OCI-M1 (cell line): ENCODE measurements around the gene IRF1.

Experiments
- DNase-seq: peaks from one replicate; lab custom pipeline; 2025; lab: John Stamatoyannopoulos, UW

The IRF1 gene

GRCh38 chr5:132461569-132462070 lies 29.0 kb downstream of the IRF1 start:
- DNase-seq, result no peak

DNA sequence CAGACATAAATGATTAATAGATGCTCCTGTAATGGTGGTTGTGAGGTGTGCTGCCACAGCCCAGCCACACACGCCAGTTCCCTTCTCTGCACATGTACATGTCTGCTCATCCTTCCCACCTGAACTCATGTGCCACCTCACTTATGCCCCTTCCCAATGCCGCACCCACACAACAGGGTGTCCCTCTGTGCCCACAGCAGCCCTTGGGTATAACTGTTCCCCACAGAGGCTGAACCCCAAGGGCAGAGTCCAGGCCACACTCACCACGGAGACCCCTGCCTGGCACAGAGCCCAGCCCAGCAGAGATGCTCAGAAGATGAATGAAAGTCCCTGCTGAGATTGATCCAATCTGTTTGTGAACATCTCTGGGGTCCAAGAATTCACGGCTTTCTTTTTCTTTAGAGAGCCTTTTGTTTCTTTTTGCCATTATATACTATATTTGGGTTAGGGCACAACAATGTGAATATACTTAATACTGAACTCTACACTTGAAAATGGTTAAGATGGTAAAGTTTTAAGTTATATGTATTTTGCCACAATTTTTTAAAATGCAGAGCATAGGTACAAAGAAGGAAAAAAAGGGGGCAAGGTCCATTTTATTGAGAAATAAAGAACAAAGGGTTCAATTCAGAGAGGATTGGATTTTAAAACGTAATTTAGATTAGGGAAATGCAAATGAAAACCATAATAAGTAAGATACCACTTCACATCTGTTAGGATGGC lies 29.6 kb downstream of the IRF1 start:
- no peak for DNase-seq

GRCh38 chr5:132459983-132460838 lies 30.4 kb downstream of the IRF1 start:
- peak; percentile 71 for DNase-seq

DNA sequence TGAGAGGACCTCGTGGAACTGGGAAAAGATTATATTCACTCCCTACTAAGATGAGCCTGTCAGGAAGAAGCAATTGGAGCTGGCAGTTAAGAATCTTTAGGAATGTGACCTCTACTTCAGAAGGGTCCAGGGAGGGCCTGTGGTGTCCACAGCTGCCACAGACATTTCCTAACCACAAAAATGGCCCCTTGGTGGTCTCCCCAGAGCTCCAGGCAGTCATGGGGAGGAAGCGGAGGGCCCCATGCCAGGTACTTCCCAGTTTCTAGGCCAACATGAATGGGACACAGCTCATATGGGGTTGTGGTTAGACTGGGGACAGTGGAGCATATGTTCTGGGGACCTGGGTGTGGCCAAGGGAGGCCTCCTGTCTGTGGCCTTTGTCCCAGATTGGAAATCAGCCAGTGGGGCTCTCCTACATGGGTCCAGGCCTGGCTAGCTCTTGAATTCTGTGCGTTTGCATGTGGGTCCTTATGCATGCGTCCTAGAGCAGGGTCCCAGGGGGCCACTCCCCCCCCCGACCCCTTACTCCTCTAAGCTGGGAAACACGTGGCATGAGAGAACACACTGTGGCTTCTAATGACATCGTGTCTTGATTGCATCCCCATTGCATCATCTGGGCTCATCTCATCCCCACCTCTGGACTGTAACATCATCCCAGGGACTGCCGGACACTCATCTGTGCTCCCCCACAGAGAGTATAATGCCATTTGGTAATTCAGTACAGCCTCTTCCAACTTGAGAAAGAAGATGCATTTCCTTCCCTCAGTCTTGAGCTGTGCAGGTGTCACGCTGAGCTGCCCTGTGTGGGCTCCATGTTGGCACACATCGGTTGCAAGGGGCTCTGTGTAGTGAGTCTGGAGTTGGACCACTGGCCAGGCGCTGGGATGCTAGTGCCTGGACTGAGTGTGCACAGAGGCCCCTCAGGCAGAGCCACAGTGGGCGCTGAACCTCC lies 31.3 kb downstream of the IRF1 start:
- peak; percentile 87 for DNase-seq

GRCh38 chr5:132458651-132459030 lies 31.9 kb downstream of the IRF1 start:
- DNase-seq, result peak; percentile 50

GRCh38 chr5:132458226-132458560 lies 32.4 kb downstream of the IRF1 start:
- no peak for DNase-seq

GRCh38 chr5:132457371-132458225 lies 33.0 kb downstream of the IRF1 start:
- peak; percentile 30 for DNase-seq

DNA sequence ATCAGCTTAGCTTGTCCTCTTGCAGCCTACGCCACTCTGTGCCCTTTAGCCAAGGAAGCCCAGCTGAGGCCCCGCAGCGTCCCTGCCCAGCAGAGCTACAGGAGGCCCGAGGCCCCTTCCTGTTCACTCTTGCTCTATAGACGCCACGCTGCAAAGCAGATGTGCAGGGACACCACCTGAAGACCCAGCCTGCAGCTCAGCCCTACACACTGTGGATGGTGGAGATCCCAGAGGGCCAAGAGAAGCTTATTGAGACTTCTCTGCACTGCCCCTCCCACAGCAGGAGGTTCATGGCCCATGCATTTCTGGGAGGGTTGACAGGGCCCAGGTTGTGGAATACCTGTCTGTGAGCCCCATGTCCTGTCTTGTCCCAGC lies 33.6 kb downstream of the IRF1 start:
- DNase-seq, result no peak

DNA sequence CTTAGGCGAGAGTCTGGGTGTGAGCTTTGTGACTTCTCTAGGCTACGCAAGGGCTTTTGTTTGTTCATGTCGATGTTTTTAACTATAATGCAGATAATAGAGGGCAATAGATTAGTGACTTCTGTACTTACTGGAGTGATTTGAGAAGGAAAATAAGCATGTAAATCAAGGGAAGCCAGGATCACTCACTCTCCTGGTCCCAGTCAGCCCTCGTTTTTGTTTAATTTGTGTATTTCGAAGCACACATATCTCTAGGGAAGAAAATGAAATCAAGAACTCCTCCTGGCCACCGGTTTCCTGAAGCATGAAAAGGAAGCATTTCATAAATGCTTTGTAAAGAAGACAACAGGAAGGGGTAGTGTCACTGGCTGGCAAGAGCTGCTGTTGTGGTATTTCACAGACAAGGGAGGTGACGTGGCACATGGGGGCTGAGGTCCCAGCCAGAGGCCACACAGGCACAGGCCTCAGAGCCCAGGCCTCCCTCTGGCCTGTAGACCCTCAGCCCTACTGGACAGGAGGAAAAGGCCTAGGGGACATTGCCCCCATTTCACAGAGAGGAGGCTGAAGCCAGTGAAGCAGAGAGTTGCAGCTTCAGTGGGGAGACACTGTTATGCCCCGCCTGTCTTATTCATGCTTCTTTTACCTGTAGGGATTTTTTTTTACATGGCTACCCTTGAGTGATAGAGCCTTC lies 34.1 kb downstream of the IRF1 start:
- no peak for DNase-seq

- DNase-seq, result no peak
Observed at GRCh38 chr5:132455614-132456115, 34.9 kb downstream of the IRF1 start.

GRCh38 chr5:132454361-132454760 lies 36.2 kb downstream of the IRF1 start:
- no peak for DNase-seq

- no peak for DNase-seq
Observed at GRCh38 chr5:132451387-132451786, 39.2 kb downstream of the IRF1 start.

GRCh38 chr5:132449060-132449459 lies 41.5 kb downstream of the IRF1 start:
- DNase-seq, result no peak

DNA sequence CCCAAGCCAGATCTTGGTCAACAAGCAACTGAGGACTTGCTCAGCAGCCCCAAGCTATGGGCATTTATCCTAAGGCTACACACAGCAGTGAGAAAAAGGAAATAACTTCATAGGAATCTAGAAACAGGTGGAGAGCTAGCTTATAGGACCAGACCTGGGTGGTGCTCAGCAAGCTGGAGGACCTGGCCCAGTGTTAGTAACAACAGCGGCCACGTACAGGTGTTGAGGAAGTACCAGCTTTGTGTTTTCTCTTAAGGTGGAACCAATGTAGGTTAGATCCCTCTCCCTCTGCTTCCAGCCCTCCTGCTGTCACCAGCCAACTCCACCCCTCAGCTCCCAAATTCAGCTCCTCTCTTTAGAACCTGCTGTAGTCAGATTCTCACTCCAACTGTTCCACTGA lies 43.4 kb downstream of the IRF1 start:
- no peak for DNase-seq

- DNase-seq, result no peak
Observed at GRCh38 chr5:132446621-132447020, 44.0 kb downstream of the IRF1 start.

DNA sequence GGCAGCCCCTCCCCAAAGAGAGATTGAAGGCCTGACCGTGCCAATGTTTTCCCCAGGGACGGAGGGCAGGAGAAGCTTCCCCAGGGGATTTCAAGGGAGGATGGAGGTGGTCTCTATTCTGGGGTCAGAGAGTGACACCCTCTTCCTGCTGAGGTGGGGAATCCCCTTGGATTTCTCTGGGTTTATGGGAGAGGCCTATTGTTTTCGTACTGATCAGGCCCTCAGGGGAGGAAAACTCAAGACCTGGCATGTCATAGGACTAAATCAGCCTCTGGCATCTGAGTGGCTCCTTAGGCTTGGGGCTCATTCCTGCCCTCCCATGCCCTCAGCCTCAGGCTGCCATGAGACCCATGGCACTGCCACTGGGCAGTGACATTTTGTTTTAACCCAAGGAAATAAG lies 44.6 kb downstream of the IRF1 start:
- no peak for DNase-seq

DNA sequence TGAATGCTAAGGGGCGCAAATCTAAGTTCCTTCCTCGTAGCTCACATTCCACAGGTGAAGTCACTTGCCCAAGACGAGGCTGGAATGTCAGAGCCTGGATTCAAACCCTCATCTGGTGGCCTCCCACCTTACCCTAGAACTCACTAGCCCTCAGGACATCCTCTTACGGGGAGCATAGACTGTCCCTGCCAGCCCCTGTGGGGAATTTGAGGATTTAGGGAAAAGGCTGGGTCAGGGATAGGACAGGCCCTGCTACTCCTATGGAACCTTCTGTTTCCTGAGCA lies 45.0 kb downstream of the IRF1 start:
- no peak for DNase-seq

GRCh38 chr5:132444841-132445639 lies 45.5 kb downstream of the IRF1 start:
- DNase-seq, result no peak

DNA sequence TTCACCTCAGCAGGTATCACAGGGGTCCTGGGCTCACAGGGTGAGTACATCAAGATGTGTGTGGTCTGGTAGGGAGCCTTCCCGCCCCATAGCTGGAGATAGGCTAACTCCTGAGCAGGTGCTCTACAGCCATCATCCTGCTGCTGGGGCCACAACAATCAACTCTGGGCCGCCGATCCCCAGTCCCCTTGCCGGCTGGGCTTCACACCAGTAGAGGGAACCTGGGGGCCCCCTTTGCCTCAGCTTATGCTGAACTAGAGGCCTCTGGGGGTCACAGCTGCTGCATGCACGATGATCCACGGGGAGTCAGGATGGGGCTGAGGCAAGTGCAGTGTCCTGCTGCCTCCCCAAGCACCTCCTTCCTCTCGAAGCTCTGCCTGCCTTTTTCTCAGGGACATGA lies 46.5 kb downstream of the IRF1 start:
- no peak for DNase-seq

DNA sequence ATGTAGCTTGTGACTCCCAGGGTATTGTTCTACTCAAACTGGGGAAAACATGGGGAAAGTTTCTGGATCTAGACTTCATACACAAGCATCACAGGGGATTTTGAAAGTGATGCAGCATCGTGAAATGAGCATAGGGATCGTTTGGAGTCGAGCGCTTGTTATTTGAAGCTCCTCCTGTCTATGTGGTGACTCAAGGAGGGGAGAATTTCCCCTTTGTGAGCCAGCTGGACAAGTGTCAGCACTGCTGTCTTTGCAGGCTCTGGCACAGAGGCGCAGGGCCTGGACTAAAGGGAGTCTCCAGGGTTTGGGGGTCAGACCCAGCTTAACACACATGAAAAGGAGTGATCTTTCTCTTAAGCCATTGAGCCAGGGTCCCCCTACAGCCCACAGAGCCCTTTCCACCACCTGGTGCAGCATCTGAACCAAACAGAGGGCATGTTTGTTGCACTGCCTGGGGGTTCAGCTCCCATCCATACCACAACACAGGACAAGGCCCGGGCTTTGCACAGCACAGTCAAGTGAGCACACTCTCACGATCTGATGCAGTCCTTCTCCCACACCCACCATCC lies 51.0 kb downstream of the IRF1 start:
- no peak for DNase-seq
